Prostate gland (tissue), 2 donors: ENCODE results near the gene BCAS3.

Experiments
- POLR2A ChIP-seq: fragments of 450-650 bp; IDR thresholded peaks from one replicate; pipeline ENCODE4 v1.6.1; 2016; ENCODE audit warnings: antibody characterized with exemption, mild to moderate bottlenecking
- TF ChIP-seq, protein P1 (sequence below), 4 experiments: fragments of 200-600 bp in 2 of 4; fragments of 450-650 bp in 2 of 4; sonication (generic) in 2 of 4; IDR thresholded peaks; 1 replicate in 3 of 4; 2 replicates in 1 of 4; pipeline ENCODE4 v1.5.1; 2016 to 2019; ENCODE audit warnings: antibody characterized with exemption in 4 of 4, mild to moderate bottlenecking in 2 of 4, moderate library complexity in 2 of 4

DNA sequence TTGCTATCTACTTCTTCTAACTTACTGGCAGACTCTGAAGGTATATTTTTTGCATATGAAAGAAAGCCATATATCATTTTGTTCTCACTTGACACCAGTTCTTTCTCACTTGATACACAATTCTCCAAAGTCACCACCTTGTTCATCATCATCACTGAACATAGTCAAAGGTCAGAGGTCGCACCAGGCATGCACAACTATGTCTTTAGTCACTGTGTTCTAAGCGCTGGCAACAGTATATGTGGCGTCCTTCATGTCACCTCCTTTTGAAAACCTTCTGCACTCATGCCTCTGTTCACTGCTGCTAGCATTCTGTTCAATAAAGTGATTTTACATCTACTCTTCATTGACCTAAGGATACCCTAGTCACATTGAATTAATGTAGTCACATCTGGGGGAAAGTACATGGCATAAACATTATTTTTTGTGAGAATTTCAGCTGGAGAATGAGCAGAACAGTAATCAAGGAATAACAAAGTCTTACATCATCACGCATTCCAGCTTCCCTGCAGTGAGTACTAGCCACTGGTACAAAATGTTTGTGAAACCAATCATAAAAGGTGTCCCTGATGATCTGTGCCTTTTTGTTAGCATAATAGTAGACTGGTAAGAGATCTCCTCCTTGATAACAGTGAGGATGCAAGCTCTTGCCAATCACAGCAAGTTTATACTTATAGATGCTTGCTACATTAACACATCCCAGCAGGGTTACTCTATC lies 754.1 kb downstream of the BCAS3 start:
- TF ChIP-seq, protein P1, sequence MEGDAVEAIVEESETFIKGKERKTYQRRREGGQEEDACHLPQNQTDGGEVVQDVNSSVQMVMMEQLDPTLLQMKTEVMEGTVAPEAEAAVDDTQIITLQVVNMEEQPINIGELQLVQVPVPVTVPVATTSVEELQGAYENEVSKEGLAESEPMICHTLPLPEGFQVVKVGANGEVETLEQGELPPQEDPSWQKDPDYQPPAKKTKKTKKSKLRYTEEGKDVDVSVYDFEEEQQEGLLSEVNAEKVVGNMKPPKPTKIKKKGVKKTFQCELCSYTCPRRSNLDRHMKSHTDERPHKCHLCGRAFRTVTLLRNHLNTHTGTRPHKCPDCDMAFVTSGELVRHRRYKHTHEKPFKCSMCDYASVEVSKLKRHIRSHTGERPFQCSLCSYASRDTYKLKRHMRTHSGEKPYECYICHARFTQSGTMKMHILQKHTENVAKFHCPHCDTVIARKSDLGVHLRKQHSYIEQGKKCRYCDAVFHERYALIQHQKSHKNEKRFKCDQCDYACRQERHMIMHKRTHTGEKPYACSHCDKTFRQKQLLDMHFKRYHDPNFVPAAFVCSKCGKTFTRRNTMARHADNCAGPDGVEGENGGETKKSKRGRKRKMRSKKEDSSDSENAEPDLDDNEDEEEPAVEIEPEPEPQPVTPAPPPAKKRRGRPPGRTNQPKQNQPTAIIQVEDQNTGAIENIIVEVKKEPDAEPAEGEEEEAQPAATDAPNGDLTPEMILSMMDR (IDR thresholded peaks at IDR 0.05): no peak
- TF ChIP-seq POLR2A: no peak
